Stomach (tissue), 9 donors: ENCODE measurements around the gene IL12B. TPM values are rescaled to one million over a fixed set of nuclear protein-coding genes. Genes with fewer than 3 reads are reported as not detected.
"Not testable (repeated sequence)": the region's sequence is repeated elsewhere in the genome, so short reads cannot be mapped to it uniquely, and the experiment has no call there.

Source experiments
- DNase-seq, 2 donors: peaks; one replicate each; pipeline versions ENCODE4 v3.0.0 to v3.0.0-alpha.2; 2013 to 2019
- H3K27ac ChIP-seq, 5 donors: fragments of 200-600 bp in 4 of 5; sonication (generic) in 4 of 5; one replicate each; pipeline ENCODE4 v1.5.1; 2013 to 2019; ENCODE audit warnings: mild to moderate bottlenecking in 1 of 5, moderate library complexity in 1 of 5
- H3K27me3 ChIP-seq, 3 donors: fragments of 200-600 bp; sonication (generic); one replicate each; pipeline ENCODE4 v1.5.1; 2017 to 2019; ENCODE audit warnings: mixed run types in 1 of 3
- H3K36me3 ChIP-seq, 4 donors: fragments of 200-600 bp; sonication (generic); 1 replicate in 3 of 4; 2 replicates in 1 of 4; pipeline ENCODE4 v1.5.1; 2016 to 2019
- H3K4me1 ChIP-seq, 4 donors: fragments of 200-600 bp; sonication (generic); one replicate each; pipeline ENCODE4 v1.5.1; 2016 to 2019
- H3K4me3 ChIP-seq, 4 donors: fragments of 200-600 bp; sonication (generic) in 3 of 4; one replicate each; pipeline ENCODE4 v1.5.1; 2016 to 2019; ENCODE audit warnings: mild to moderate bottlenecking in 1 of 4
- H3K9me3 ChIP-seq, 4 donors: fragments of 200-600 bp; sonication (generic); one replicate each; pipeline ENCODE4 v1.5.1; 2016 to 2019
- EP300 ChIP-seq: sonication (generic); formaldehyde crosslinking; IDR thresholded peaks from one replicate; pipeline ENCODE4 v1.6.1; 2017; ENCODE audit warnings: antibody characterized with exemption
- POLR2AphosphoS5 ChIP-seq, 3 donors: sonication (generic); formaldehyde crosslinking; IDR thresholded peaks; one replicate each; pipeline ENCODE4 v1.6.1; 2016; ENCODE audit warnings: antibody characterized with exemption in 3 of 3
- whole genome bisulfite sequencing, 5 donors: extraction: QIAGEN DNeasy Blood & Tissue Kit in 3 of 5; methylation state at CpG; one replicate each; pipeline versions ENCODE4 v1.1.5 to v1.1.7; 2013 to 2018; 5-methylcytosine and 5-hydroxymethylcytosine counted together
- intact Hi-C: fragments of 100-400 bp; cut with DNase I; formaldehyde crosslinking; loops from one replicate; pipeline ENCODE4 v1.15.1; 2023; ENCODE audit warnings: low total_unique reads
- polyA plus RNA-seq, 3 donors: library from polyadenylated mRNA; stranded (reverse); fragments of 200-250 nt; gene quantifications; one replicate each; pipeline ENCODE4 v1.2.3, GENCODE V29; 2013
- small RNA-seq, 4 donors: library from RNA; depleted of rRNA; stranded (forward); fragments of <200 nt; gene quantifications; one replicate each; pipeline ENCODE3, GENCODE V24; 2016
- total RNA-seq, 5 donors: library from RNA; depleted of rRNA; stranded (reverse); fragments of >200 nt; gene quantifications; one replicate each; pipeline versions ENCODE4 v1.1.0 to v1.2.3, GENCODE V29; 2014 to 2016
- TF ChIP-seq, protein P1 (sequence below), 7 experiments: fragments of 450-650 bp in 4 of 7; fragments of 200-600 bp in 3 of 7; sonication (generic) in 3 of 7; IDR thresholded peaks; one replicate each; pipeline ENCODE4 v1.5.1; 2016 to 2019; ENCODE audit warnings: antibody characterized with exemption in 7 of 7, control low read depth in 2 of 7, mild to moderate bottlenecking in 1 of 7
- donor health status: healthy with polysubstance abuse.
- donor health status: Bipolar disorder and iron deficiency.
- donor health status: healthy.

The IL12B gene
- total and polyA plus RNA-seq, 8 donors, result 0.05 TPM; not detected in 7

DNA sequence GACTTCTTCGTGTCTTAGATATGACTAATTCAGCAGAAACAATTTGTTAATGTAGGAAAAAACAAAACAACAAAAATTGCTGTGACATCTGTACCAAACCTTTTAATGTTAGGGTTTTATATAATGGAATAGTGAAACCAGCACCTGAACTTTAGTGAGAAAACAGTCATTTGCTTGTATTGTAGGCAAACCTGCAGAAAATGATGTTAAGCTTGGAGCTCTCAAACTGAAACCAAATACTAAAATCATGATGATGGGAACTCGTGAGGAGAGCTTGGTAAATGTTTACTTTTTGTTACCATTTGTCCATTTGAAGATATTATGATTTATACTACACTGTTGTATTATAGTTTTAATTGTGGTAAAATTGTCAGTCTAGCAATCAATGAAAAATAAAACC, 60.6 kb downstream of the IL12B start:
- Histone ChIP-seq H3K4me3 (no peak overlapping the region), H3K36me3 (peaks cover 3 to 61% (median 60%) of the 10 kb centered on the region in 4 donors), H3K9me3 (no peaks in the 10 kb centered on the region), H3K4me1 (peaks cover 0 to 14% (median 3%) of the 10 kb centered on the region in 4 donors), H3K27ac (no peak overlapping the region), H3K27me3 (no peaks in the 10 kb centered on the region)
- intact Hi-C loops, result loop anchor here (10.0 kb wide), 1 partner anchor 115 kb away; no protein-coding TSS in a partner anchor
- no peak for DNase-seq
- TF ChIP-seq POLR2AphosphoS5 (IDR thresholded peaks at IDR 0.05) (no peak), EP300 (no peak)
- TF ChIP-seq, protein P1, sequence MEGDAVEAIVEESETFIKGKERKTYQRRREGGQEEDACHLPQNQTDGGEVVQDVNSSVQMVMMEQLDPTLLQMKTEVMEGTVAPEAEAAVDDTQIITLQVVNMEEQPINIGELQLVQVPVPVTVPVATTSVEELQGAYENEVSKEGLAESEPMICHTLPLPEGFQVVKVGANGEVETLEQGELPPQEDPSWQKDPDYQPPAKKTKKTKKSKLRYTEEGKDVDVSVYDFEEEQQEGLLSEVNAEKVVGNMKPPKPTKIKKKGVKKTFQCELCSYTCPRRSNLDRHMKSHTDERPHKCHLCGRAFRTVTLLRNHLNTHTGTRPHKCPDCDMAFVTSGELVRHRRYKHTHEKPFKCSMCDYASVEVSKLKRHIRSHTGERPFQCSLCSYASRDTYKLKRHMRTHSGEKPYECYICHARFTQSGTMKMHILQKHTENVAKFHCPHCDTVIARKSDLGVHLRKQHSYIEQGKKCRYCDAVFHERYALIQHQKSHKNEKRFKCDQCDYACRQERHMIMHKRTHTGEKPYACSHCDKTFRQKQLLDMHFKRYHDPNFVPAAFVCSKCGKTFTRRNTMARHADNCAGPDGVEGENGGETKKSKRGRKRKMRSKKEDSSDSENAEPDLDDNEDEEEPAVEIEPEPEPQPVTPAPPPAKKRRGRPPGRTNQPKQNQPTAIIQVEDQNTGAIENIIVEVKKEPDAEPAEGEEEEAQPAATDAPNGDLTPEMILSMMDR (IDR thresholded peaks at IDR 0.05), result no peak
- 58 to 76% (median 61%) methylated on average over 2 of the region's 2 CpGs for WGBS, 5 donors

DNA sequence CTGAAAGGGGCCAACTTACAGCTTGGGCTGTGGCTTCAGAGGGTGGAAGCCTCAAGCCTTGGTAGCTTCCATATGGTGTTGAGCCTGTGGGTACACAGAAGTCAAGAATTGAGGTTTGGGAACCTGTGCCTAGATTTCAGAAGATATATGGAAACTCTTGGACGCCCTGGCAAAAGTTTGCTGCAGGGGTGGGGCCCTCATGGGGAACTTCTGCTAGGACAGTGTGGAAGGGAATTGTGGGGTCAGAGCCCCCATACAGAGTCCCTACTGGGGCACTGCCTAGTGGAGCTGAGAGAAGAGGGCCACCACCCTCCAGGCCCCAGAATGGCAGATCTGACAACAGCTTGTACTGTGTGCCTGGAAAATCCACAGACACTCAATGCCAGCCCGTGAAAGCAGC, 63.5 kb downstream of the IL12B start:
- 89 to 100% (median 100%) methylated on average over 2 of the region's 2 CpGs for WGBS, 5 donors
- not testable (repeated sequence) for H3K27me3 ChIP-seq, H3K27ac ChIP-seq, DNase-seq, H3K4me3 ChIP-seq, H3K9me3 ChIP-seq
- H3K4me1 ChIP-seq, result peaks cover 10 to 24% (median 21%) of the 10 kb centered on the region in 4 donors
- peaks cover 3 to 37% (median 32%) of the 10 kb centered on the region in 4 donors for H3K36me3 ChIP-seq
- intact Hi-C loops, result loop anchor here (10.0 kb wide), 1 partner anchor 112 kb away; no protein-coding TSS in a partner anchor

Small RNA genes within 50 kb of the gene (small RNA-seq; reads per million reads assigned to genes)
- gene RNU4ATAC2P, result 0 reads per million in 4 donors

Other genes starting within 250 kb of the IL12B start
- gene EBF1, start 230.6 kb downstream of the IL12B start, total RNA-seq, result 10 to 100 TPM in 3 of 5 donors, 1 to 10 TPM in 2; 8.4 to 70.6 (median 18.0) TPM
- gene EBF1, start 230.6 kb downstream of the IL12B start, polyA plus RNA-seq, result 1 to 10 TPM; 1.8 to 1.9 (median 1.9) TPM
- gene RNF145, start 120.9 kb downstream of the IL12B start, total RNA-seq, result 10 to 100 TPM in 4 of 5 donors, 1 to 10 TPM in 1; 7.0 to 96.9 (median 68.8) TPM
- 10 to 100 TPM; 17.5 to 42.7 (median 24.3) TPM for gene RNF145, start 120.9 kb downstream of the IL12B start, polyA plus RNA-seq
- 10 to 100 TPM in 2 of 5 donors, 1 to 10 TPM in 3; 1.2 to 24.4 (median 8.0) TPM for gene UBLCP1, start 67.2 kb downstream of the IL12B start, total RNA-seq
- gene UBLCP1, start 67.2 kb downstream of the IL12B start, polyA plus RNA-seq, result 10 to 100 TPM; 16.5 to 20.0 (median 16.8) TPM